A673 (cell line): ENCODE data around the gene TGFB1I1.

Experiments
- EZH2 ChIP-seq: fragments of 200-600 bp; sonication (generic); IDR thresholded peaks from 2 replicates; pipeline ENCODE4 v1.6.1; 2017; ENCODE audit warnings: borderline replicate concordance, low read depth, mild to moderate bottlenecking, mixed read lengths, antibody characterized with exemption, low read length; ENCODE audit not compliant: poor library complexity, severe bottlenecking
- TF ChIP-seq, protein P1 (sequence below): fragments of 300-800, 200-600 bp; sonication (generic); conservative IDR thresholded peaks from 2 replicates; pipeline ENCODE4 v1.5.1; 2017; ENCODE audit warnings: low read depth, mild to moderate bottlenecking, antibody characterized with exemption, low read length, moderate library complexity, mixed read lengths

DNA sequence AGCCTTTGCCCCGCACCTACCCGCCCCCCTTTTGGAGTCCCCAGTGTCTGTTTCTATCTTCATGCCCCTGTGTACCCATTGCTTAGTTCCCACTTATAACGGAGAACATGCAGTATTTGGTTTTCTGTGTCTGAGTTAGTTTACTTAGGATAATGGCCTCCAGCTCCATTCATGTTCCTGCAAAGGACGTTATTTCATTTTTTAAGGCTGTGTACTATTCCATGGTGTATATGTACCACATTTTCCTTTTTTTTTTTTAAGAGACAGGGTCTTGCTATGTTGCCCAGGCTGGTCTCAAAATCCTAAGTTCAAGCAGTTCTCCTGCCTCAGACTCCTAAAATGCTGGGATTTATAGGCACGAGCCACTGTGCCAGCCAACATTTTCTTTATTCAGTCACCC is 4.1 kb upstream of the TGFB1I1 start:
- TF ChIP-seq, protein P1, sequence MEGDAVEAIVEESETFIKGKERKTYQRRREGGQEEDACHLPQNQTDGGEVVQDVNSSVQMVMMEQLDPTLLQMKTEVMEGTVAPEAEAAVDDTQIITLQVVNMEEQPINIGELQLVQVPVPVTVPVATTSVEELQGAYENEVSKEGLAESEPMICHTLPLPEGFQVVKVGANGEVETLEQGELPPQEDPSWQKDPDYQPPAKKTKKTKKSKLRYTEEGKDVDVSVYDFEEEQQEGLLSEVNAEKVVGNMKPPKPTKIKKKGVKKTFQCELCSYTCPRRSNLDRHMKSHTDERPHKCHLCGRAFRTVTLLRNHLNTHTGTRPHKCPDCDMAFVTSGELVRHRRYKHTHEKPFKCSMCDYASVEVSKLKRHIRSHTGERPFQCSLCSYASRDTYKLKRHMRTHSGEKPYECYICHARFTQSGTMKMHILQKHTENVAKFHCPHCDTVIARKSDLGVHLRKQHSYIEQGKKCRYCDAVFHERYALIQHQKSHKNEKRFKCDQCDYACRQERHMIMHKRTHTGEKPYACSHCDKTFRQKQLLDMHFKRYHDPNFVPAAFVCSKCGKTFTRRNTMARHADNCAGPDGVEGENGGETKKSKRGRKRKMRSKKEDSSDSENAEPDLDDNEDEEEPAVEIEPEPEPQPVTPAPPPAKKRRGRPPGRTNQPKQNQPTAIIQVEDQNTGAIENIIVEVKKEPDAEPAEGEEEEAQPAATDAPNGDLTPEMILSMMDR: no peak
- no peak for TF ChIP-seq EZH2
